ENCODE results near the gene GABRP.

DNA sequence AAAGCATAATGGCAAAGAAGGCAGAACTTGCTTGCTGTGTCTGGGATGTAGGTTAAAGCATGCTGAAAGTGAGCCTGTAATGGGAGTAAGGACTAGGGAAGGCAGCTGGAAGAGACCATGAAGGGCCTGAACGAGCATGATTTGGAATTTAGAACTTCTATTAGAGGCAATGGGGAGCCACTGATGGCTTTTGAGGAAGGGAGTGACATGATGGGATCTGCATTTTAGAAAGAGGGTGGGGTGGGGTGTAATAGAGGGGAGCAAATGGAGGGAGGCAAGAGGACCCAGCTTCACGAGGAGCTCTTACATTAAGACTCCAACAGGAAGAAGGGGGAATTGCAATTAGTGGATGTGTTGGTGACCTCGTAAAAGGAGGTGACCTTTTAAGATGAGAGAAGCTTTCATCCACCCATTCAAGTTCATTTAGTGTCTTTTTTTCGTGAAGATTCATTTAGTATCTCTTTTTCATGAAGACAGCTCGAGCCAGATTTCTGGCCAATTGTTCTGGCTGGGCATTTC is 13.6 kb upstream of the GABRP start:
- TF ChIP-seq, protein P1, sequence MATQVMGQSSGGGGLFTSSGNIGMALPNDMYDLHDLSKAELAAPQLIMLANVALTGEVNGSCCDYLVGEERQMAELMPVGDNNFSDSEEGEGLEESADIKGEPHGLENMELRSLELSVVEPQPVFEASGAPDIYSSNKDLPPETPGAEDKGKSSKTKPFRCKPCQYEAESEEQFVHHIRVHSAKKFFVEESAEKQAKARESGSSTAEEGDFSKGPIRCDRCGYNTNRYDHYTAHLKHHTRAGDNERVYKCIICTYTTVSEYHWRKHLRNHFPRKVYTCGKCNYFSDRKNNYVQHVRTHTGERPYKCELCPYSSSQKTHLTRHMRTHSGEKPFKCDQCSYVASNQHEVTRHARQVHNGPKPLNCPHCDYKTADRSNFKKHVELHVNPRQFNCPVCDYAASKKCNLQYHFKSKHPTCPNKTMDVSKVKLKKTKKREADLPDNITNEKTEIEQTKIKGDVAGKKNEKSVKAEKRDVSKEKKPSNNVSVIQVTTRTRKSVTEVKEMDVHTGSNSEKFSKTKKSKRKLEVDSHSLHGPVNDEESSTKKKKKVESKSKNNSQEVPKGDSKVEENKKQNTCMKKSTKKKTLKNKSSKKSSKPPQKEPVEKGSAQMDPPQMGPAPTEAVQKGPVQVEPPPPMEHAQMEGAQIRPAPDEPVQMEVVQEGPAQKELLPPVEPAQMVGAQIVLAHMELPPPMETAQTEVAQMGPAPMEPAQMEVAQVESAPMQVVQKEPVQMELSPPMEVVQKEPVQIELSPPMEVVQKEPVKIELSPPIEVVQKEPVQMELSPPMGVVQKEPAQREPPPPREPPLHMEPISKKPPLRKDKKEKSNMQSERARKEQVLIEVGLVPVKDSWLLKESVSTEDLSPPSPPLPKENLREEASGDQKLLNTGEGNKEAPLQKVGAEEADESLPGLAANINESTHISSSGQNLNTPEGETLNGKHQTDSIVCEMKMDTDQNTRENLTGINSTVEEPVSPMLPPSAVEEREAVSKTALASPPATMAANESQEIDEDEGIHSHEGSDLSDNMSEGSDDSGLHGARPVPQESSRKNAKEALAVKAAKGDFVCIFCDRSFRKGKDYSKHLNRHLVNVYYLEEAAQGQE (IDR thresholded peaks at IDR 0.05; ENCODE audit: insufficient replicate concordance, low read depth), result no peak
- no peak for TF ChIP-seq POLR2AphosphoS5 (IDR thresholded peaks at IDR 0.05; ENCODE audit: low read depth)
- TF ChIP-seq, protein P2, sequence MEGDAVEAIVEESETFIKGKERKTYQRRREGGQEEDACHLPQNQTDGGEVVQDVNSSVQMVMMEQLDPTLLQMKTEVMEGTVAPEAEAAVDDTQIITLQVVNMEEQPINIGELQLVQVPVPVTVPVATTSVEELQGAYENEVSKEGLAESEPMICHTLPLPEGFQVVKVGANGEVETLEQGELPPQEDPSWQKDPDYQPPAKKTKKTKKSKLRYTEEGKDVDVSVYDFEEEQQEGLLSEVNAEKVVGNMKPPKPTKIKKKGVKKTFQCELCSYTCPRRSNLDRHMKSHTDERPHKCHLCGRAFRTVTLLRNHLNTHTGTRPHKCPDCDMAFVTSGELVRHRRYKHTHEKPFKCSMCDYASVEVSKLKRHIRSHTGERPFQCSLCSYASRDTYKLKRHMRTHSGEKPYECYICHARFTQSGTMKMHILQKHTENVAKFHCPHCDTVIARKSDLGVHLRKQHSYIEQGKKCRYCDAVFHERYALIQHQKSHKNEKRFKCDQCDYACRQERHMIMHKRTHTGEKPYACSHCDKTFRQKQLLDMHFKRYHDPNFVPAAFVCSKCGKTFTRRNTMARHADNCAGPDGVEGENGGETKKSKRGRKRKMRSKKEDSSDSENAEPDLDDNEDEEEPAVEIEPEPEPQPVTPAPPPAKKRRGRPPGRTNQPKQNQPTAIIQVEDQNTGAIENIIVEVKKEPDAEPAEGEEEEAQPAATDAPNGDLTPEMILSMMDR (IDR thresholded peaks at IDR 0.05; ENCODE audit: insufficient read depth, low read length), result no peak
- TF ChIP-seq SPI1 (IDR thresholded peaks at IDR 0.05; ENCODE audit: borderline replicate concordance, low read depth), result no peak
- TF ChIP-seq GABPA (IDR thresholded peaks at IDR 0.05; ENCODE audit: low read depth), result no peak
